HCT116 (cell line): Measurements from ENCODE around the gene UBE2O.

Experiments
- CEBPB ChIP-seq: IDR thresholded peaks from 2 replicates; pipeline ENCODE4 v1.6.1; 2012; ENCODE audit warnings: low read depth
- EZH2 ChIP-seq: fragments of 200-600 bp; sonication (generic); IDR thresholded peaks from 2 replicates; pipeline ENCODE4 v1.6.1; 2017; ENCODE audit warnings: antibody characterized with exemption, mixed run types
- EZH2phosphoT487 ChIP-seq: fragments of 200-600 bp; IDR thresholded peaks from 2 replicates; pipeline ENCODE4 v1.6.1; 2018; ENCODE audit warnings: antibody characterized with exemption, borderline replicate concordance
- JUND ChIP-seq: IDR thresholded peaks from 2 replicates; pipeline ENCODE4 v1.6.1; 2012
- POLR2A ChIP-seq: IDR thresholded peaks from 2 replicates; pipeline ENCODE4 v1.7.0; 2011; ENCODE audit warnings: borderline replicate concordance; ENCODE audit not compliant: insufficient read depth, insufficient read length; ENCODE audit errors: extremely low read depth
- POLR2AphosphoS5 ChIP-seq: IDR thresholded peaks from 2 replicates; pipeline ENCODE4 v1.6.1; 2011; ENCODE audit warnings: mild to moderate bottlenecking, low read depth, low read length, moderate library complexity
- SP1 ChIP-seq: IDR thresholded peaks from 2 replicates; pipeline ENCODE4 v1.6.1; 2012; ENCODE audit warnings: low read depth
- YY1 ChIP-seq: IDR thresholded peaks from 2 replicates; pipeline ENCODE4 v1.6.1; 2011; ENCODE audit warnings: low read length, low read depth, moderate library complexity, mild to moderate bottlenecking; ENCODE audit not compliant: insufficient replicate concordance; ENCODE audit errors: extremely low read depth
- TF ChIP-seq, protein P1 (sequence below): IDR thresholded peaks from 2 replicates; pipeline ENCODE4 v1.6.1; 2011; ENCODE audit warnings: mild to moderate bottlenecking, low read length, moderate library complexity; ENCODE audit not compliant: insufficient replicate concordance; ENCODE audit errors: extremely low read depth
- TF ChIP-seq, protein P2 (sequence below), 3 experiments: fragments of 200-600 bp in 1 of 3; sonication (generic) in 1 of 3; IDR thresholded peaks in 2 of 3; conservative IDR thresholded peaks in 1 of 3; 2 replicates each; pipeline ENCODE4 v1.5.1; 2012 to 2017; ENCODE audit warnings: low read depth in 2 of 3, low read length in 2 of 3, antibody characterized with exemption in 1 of 3, borderline replicate concordance in 1 of 3, control low read depth in 1 of 3, mild to moderate bottlenecking in 1 of 3, mixed read lengths in 1 of 3, mixed run types in 1 of 3, moderate library complexity in 1 of 3; ENCODE audit not compliant: insufficient read depth in 1 of 3
- TF ChIP-seq, protein P3 (sequence below): IDR thresholded peaks from 2 replicates; pipeline ENCODE4 v1.6.1; 2012; ENCODE audit warnings: low read depth

DNA sequence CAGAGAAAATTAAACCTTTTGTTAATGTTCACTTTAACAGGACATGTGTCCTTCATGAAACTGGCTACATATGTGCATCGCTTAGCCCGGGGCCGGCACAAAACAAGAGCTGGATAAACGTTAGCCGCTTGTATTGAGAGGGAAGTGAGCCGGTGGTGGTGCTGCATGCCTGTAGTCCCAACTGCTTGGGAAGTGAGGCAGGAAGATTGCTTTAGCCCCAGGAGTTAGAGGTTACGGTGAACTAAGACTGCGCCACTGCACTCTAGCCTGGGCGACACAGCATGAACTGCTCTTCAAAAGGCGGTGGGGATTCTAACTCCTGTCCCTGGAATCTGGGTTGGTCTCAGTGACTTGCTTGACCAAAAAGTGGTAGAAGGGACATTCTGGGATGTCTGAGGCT, 83.6 kb downstream of the UBE2O start:
- TF ChIP-seq, protein P1, sequence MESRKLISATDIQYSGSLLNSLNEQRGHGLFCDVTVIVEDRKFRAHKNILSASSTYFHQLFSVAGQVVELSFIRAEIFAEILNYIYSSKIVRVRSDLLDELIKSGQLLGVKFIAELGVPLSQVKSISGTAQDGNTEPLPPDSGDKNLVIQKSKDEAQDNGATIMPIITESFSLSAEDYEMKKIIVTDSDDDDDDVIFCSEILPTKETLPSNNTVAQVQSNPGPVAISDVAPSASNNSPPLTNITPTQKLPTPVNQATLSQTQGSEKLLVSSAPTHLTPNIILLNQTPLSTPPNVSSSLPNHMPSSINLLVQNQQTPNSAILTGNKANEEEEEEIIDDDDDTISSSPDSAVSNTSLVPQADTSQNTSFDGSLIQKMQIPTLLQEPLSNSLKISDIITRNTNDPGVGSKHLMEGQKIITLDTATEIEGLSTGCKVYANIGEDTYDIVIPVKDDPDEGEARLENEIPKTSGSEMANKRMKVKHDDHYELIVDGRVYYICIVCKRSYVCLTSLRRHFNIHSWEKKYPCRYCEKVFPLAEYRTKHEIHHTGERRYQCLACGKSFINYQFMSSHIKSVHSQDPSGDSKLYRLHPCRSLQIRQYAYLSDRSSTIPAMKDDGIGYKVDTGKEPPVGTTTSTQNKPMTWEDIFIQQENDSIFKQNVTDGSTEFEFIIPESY: no peak
- TF ChIP-seq, protein P2, sequence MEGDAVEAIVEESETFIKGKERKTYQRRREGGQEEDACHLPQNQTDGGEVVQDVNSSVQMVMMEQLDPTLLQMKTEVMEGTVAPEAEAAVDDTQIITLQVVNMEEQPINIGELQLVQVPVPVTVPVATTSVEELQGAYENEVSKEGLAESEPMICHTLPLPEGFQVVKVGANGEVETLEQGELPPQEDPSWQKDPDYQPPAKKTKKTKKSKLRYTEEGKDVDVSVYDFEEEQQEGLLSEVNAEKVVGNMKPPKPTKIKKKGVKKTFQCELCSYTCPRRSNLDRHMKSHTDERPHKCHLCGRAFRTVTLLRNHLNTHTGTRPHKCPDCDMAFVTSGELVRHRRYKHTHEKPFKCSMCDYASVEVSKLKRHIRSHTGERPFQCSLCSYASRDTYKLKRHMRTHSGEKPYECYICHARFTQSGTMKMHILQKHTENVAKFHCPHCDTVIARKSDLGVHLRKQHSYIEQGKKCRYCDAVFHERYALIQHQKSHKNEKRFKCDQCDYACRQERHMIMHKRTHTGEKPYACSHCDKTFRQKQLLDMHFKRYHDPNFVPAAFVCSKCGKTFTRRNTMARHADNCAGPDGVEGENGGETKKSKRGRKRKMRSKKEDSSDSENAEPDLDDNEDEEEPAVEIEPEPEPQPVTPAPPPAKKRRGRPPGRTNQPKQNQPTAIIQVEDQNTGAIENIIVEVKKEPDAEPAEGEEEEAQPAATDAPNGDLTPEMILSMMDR (IDR thresholded peaks at IDR 0.05 in 2 of 3, conservative IDR thresholded peaks at IDR 0.05 in 1 of 3; ENCODE audit: borderline replicate concordance in 1 of 3, insufficient read depth in 1 of 3, low read depth in 2 of 3, low read length in 2 of 3): no peak
- no peak for TF ChIP-seq POLR2A
- no peak for TF ChIP-seq EZH2
- TF ChIP-seq YY1: no peak
- TF ChIP-seq, protein P3, sequence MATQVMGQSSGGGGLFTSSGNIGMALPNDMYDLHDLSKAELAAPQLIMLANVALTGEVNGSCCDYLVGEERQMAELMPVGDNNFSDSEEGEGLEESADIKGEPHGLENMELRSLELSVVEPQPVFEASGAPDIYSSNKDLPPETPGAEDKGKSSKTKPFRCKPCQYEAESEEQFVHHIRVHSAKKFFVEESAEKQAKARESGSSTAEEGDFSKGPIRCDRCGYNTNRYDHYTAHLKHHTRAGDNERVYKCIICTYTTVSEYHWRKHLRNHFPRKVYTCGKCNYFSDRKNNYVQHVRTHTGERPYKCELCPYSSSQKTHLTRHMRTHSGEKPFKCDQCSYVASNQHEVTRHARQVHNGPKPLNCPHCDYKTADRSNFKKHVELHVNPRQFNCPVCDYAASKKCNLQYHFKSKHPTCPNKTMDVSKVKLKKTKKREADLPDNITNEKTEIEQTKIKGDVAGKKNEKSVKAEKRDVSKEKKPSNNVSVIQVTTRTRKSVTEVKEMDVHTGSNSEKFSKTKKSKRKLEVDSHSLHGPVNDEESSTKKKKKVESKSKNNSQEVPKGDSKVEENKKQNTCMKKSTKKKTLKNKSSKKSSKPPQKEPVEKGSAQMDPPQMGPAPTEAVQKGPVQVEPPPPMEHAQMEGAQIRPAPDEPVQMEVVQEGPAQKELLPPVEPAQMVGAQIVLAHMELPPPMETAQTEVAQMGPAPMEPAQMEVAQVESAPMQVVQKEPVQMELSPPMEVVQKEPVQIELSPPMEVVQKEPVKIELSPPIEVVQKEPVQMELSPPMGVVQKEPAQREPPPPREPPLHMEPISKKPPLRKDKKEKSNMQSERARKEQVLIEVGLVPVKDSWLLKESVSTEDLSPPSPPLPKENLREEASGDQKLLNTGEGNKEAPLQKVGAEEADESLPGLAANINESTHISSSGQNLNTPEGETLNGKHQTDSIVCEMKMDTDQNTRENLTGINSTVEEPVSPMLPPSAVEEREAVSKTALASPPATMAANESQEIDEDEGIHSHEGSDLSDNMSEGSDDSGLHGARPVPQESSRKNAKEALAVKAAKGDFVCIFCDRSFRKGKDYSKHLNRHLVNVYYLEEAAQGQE: no peak
- no peak for TF ChIP-seq EZH2phosphoT487
- no peak for TF ChIP-seq POLR2AphosphoS5
- TF ChIP-seq CEBPB: no peak
- TF ChIP-seq SP1: no peak
- TF ChIP-seq JUND: no peak
